Right lobe of liver (tissue), 4 donors: Measurements from ENCODE around the gene PLCXD3.

ENCODE experiments used
- CTCF ChIP-seq, 4 donors: fragments of 200-600 bp in 3 of 4; fragments of 450-650 bp in 1 of 4; IDR thresholded peaks; one replicate each; pipeline versions ENCODE4 v1.5.1 to v1.8.0; 2016 to 2022; ENCODE audit warnings: antibody characterized with exemption in 4 of 4, mild to moderate bottlenecking in 2 of 4
- POLR2A ChIP-seq: fragments of 450-650 bp; IDR thresholded peaks from one replicate; pipeline ENCODE4 v1.6.1; 2017; ENCODE audit warnings: antibody characterized with exemption, mild to moderate bottlenecking
- donor health status: DM: no; HTN: no; CAD: no.
- donor health status: DM: no; HTN: no; CAD: no.
- donor health status: DM: no; HTN: yes; CAD: no.

GRCh38 chr5:41268894-41269293 lies 241.5 kb downstream of the PLCXD3 start:
- TF ChIP-seq CTCF (IDR thresholded peaks at IDR 0.05), result no peak
- no peak for TF ChIP-seq POLR2A
